ENCODE data around the gene SDHD. TPM values are rescaled to one million over a fixed set of nuclear protein-coding genes. Genes with fewer than 3 reads are reported as not detected.

SDHD gene
- total and polyA plus RNA-seq, 8 donors: 28.5 to 53.1 (median 39.7) TPM

Other genes starting within 250 kb of the SDHD start
- 10 to 100 TPM; 15.7 to 25.7 (median 21.8) TPM for gene ALG9, start 215.3 kb upstream of the SDHD start, total RNA-seq
- 10 to 100 TPM; 19.8 to 37.0 TPM for gene ALG9, start 215.3 kb upstream of the SDHD start, polyA plus RNA-seq
- 1 to 10 TPM in 3 of 6 donors, under 1 TPM in 3; 0.51 to 1.2 (median 1.1) TPM for gene FDXACB1, start 207.7 kb upstream of the SDHD start, total RNA-seq
- 1 to 10 TPM; 1.6 to 2.1 TPM for gene FDXACB1, start 207.7 kb upstream of the SDHD start, polyA plus RNA-seq
- gene CFAP68, start 207.3 kb upstream of the SDHD start, total RNA-seq: 10 to 100 TPM; 14.3 to 24.9 (median 16.0) TPM
- 10 to 100 TPM; 25.0 to 26.9 TPM for gene CFAP68, start 207.3 kb upstream of the SDHD start, polyA plus RNA-seq
- 10 to 100 TPM in 4 of 6 donors, 1 to 10 TPM in 2; 7.2 to 66.6 (median 16.3) TPM for gene CRYAB, start 175.1 kb upstream of the SDHD start, total RNA-seq
- 10 to 100 TPM; 36.1 to 81.8 TPM for gene CRYAB, start 175.1 kb upstream of the SDHD start, polyA plus RNA-seq
- gene HSPB2, start 174.1 kb upstream of the SDHD start, total RNA-seq: under 1 TPM in 5 of 6 donors, not detected in 1; 0.32 to 0.86 (median 0.61) TPM
- gene HSPB2, start 174.1 kb upstream of the SDHD start, polyA plus RNA-seq: 1 to 10 TPM in 1 of 2 donors, under 1 TPM in 1; 0.85 to 1.5 TPM
- gene C11orf52, start 168.0 kb upstream of the SDHD start, total RNA-seq: 10 to 100 TPM in 4 of 6 donors, 1 to 10 TPM in 2; 9.3 to 18.5 (median 11.7) TPM
- gene C11orf52, start 168.0 kb upstream of the SDHD start, polyA plus RNA-seq: 10 to 100 TPM; 19.4 to 23.3 TPM
- 10 to 100 TPM in 1 of 6 donors, 1 to 10 TPM in 5; 3.8 to 11.3 (median 5.9) TPM for gene DIXDC1, start 149.5 kb upstream of the SDHD start, total RNA-seq
- 1 to 10 TPM; 3.1 to 4.2 TPM for gene DIXDC1, start 149.5 kb upstream of the SDHD start, polyA plus RNA-seq
- 10 to 100 TPM in 2 of 6 donors, 1 to 10 TPM in 4; 5.5 to 13.9 (median 8.6) TPM for gene DLAT, start 61.5 kb upstream of the SDHD start, total RNA-seq
- 1 to 10 TPM; 4.2 to 8.2 TPM for gene DLAT, start 61.5 kb upstream of the SDHD start, polyA plus RNA-seq
- 1 to 10 TPM in 4 of 6 donors, under 1 TPM in 2; 0.69 to 1.5 (median 1.1) TPM for gene PIH1D2, start 12.9 kb upstream of the SDHD start, total RNA-seq
- gene PIH1D2, start 12.9 kb upstream of the SDHD start, polyA plus RNA-seq: 1 to 10 TPM; 1.2 to 1.5 TPM
- 10 to 100 TPM in 2 of 6 donors, 1 to 10 TPM in 4; 7.5 to 13.4 (median 9.1) TPM for gene NKAPD1, start 12.6 kb upstream of the SDHD start, total RNA-seq
- gene NKAPD1, start 12.6 kb upstream of the SDHD start, polyA plus RNA-seq: 1 to 10 TPM; 7.0 to 8.5 TPM
- gene TIMM8B, start 117 bp upstream of the SDHD start, total RNA-seq: 10 to 100 TPM; 12.7 to 22.4 (median 17.7) TPM
- 10 to 100 TPM; 38.5 to 49.4 TPM for gene TIMM8B, start 117 bp upstream of the SDHD start, polyA plus RNA-seq
- gene IL18, start 77.2 kb downstream of the SDHD start, total RNA-seq: 10 to 100 TPM in 1 of 6 donors, 1 to 10 TPM in 4, under 1 TPM in 1; 0.83 to 12.1 (median 4.5) TPM
- gene IL18, start 77.2 kb downstream of the SDHD start, polyA plus RNA-seq: 1 to 10 TPM; 9.1 to 9.8 TPM
- not detected for gene TEX12, start 80.5 kb downstream of the SDHD start, total RNA-seq
- gene TEX12, start 80.5 kb downstream of the SDHD start, polyA plus RNA-seq: under 1 TPM in 1 of 2 donors, not detected in 1; 0.19 TPM
- 1 to 10 TPM in 5 of 6 donors, under 1 TPM in 1; 0.59 to 4.1 (median 1.7) TPM for gene BCO2, start 88.6 kb downstream of the SDHD start, total RNA-seq
- 1 to 10 TPM; 3.4 to 10.0 TPM for gene BCO2, start 88.6 kb downstream of the SDHD start, polyA plus RNA-seq
- 10 to 100 TPM in 3 of 6 donors, 1 to 10 TPM in 3; 7.0 to 15.3 (median 10.5) TPM for gene PTS, start 139.6 kb downstream of the SDHD start, total RNA-seq
- 10 to 100 TPM; 33.0 to 41.5 TPM for gene PTS, start 139.6 kb downstream of the SDHD start, polyA plus RNA-seq
- gene PLET1, start 174.0 kb downstream of the SDHD start, total RNA-seq: not detected
- gene PLET1, start 174.0 kb downstream of the SDHD start, polyA plus RNA-seq: not detected